ENCODE data around the gene POU5F1.

DNA sequence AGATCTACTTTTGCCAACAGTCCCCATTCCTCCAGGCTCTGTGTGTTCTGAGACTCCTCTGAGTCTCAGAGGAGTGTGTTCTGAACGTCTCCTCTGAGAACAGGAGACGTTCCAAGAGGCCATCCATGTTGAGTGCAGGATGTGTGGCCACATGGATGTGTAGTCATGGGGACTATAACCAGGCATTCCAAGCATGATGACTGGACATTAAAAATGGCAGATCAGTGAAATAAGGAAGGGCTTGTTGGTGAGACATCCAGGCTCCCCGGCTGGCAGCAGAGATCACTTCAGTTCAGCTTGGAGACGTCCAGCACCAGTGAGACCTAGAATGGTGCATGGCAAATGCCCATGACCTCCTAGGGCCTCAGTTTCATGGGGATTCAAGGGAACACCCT is 34.3 kb upstream of the POU5F1 start:
- no peak for TF ChIP-seq EZH2 (IDR thresholded peaks at IDR 0.05; ENCODE audit: low read length, missing control alignments)
- TF ChIP-seq, protein P1, sequence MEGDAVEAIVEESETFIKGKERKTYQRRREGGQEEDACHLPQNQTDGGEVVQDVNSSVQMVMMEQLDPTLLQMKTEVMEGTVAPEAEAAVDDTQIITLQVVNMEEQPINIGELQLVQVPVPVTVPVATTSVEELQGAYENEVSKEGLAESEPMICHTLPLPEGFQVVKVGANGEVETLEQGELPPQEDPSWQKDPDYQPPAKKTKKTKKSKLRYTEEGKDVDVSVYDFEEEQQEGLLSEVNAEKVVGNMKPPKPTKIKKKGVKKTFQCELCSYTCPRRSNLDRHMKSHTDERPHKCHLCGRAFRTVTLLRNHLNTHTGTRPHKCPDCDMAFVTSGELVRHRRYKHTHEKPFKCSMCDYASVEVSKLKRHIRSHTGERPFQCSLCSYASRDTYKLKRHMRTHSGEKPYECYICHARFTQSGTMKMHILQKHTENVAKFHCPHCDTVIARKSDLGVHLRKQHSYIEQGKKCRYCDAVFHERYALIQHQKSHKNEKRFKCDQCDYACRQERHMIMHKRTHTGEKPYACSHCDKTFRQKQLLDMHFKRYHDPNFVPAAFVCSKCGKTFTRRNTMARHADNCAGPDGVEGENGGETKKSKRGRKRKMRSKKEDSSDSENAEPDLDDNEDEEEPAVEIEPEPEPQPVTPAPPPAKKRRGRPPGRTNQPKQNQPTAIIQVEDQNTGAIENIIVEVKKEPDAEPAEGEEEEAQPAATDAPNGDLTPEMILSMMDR (conservative IDR thresholded peaks at IDR 0.05 in 1 of 2, IDR thresholded peaks at IDR 0.05 in 1 of 2; ENCODE audit: low read depth in 1 of 2, low read length in 2 of 2), result no peak

Data from fibroblast of lung (primary cell).